GM12873 (cell line): ENCODE results near the gene LPAR3.

ENCODE experiments used
- CTCF ChIP-seq: IDR thresholded peaks from 2 replicates; pipeline ENCODE4 v1.5.1; 2012; ENCODE audit warnings: low read depth, mild to moderate bottlenecking, moderate library complexity, low read length, control low read depth; ENCODE audit not compliant: insufficient read depth; ENCODE audit errors: missing control alignments

The LPAR3 gene

DNA sequence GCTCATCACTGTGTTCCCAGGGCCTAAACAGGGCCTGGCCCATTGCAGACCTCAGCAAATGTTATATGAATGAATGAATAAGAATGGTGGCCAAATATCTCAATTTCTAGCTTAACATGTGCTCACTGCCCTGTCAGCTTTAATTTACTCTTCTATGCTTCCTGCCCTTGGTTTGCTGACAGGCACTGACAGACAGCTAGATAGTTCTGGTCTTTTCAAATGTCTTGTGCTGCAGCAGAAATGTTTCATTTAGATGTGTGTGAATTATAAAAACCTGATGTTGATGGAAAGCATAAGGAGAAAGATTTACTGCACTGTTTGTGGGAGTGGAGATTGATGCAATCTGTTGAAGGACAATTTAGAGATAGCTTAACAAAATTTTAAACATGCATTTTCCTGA lies 48.9 kb downstream of the LPAR3 start:
- TF ChIP-seq CTCF: no peak

DNA sequence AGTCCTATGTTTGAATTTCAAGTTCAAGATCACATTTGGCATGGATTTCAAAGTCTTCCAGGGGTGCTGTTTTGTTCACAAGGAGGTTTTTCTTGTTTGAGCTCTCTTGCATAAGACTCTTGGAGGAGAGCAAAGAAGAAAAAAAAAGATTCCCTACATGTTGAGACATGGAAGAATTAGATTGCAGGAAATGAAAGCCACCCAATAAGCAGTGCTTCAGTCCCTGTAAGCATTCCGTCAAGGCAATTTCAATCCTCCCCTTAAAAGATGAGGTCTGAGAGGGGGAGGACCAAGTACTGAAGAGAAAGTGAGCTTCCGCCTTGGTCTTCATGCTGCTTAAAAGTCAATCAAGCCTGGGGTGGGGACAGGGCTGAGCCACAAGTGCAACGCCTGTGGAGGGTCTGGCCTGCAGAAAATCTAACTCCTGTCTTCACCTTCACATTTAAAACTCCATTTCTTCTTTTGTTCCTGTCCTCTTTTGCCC lies 50.2 kb downstream of the LPAR3 start:
- no peak for TF ChIP-seq CTCF

GRCh38 chr1:84841971-84842370 lies 51.0 kb downstream of the LPAR3 start:
- no peak for TF ChIP-seq CTCF

- no peak for TF ChIP-seq CTCF
Observed at GRCh38 chr1:84840346-84840745, 52.7 kb downstream of the LPAR3 start.

DNA sequence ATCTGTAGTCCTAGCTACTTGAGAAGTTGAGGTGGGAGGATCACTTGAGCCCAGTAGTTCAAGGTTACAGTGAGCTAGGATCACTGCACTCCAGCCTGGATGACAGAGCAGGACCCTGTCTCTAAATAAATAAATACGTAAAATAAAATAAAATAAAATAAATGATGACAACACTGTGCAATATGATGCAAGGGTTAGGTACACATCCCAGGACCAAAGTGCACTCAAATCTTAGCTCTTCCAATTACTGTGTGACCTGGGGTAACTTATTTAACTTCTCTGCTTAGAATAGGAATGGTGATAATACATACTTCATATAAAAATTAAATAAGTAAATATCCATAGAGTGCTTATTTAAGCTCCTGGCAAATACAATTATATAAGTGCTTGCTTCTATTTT lies 53.5 kb downstream of the LPAR3 start:
- no peak for TF ChIP-seq CTCF

DNA sequence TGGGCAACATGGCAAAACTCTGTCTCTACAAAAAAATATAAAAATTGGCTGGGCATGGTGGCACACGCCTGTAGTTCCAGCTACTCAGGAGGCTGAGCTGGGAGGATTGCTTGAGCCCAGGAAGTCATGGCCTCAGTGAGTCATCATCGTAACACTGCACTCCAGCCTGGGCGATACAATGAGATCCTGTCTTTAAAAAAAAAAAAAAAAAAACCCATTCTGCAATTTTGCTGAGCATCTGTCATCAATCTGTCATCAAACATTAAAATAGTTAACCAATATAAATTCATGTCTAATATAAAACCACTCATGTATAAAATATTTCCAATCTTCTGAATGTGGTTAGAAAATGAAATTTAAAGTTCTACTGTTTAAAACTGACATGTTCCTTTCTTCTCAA lies 56.9 kb downstream of the LPAR3 start:
- no peak for TF ChIP-seq CTCF

- no peak for TF ChIP-seq CTCF
Observed at GRCh38 chr1:84835169-84835568, 57.8 kb downstream of the LPAR3 start.
